ENCODE measurements around the gene GHR. TPM values are rescaled to one million over a fixed set of nuclear protein-coding genes. Genes with fewer than 3 reads are reported as not detected.

Gene GHR
- total and polyA plus RNA-seq, 2 of the 8 experiments (the other 6 are each of a cell fraction or from before 2014, with no cell fraction given) = 0.15 to 0.19 TPM

GRCh38 chr5:42429694-42430093, 6.5 kb downstream of the GHR start (continued):
- no peak for TF ChIP-seq CTCF (IDR thresholded peaks at IDR 0.05; ENCODE audit: control extremely low read depth in 1 of 3, insufficient read depth in 1 of 3, low read depth in 1 of 3, low read length in 3 of 3)

Data from H1 (cell line).